ENCODE measurements around the gene ANKFN1.

ANKFN1 gene

DNA sequence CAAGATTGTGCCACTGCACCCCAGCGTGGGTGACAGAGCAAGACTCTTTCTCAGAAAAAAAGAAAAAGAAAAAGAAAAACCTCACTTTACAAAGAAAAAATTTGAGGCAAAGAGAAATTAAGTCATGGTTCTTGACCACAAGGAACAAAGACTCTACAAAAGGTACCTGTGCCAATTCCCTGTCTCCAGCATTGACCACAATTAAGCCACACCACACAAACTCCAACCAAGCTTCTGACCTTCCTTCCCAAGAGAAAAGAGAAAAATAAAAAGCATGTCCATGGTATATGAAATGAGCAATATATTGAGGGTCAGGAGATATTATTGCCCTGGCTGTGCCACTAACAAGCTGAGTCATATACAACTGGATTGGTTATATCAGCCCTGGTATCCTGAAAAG, 293.9 kb downstream of the ANKFN1 start:
- no peak for DNase-seq

DNA sequence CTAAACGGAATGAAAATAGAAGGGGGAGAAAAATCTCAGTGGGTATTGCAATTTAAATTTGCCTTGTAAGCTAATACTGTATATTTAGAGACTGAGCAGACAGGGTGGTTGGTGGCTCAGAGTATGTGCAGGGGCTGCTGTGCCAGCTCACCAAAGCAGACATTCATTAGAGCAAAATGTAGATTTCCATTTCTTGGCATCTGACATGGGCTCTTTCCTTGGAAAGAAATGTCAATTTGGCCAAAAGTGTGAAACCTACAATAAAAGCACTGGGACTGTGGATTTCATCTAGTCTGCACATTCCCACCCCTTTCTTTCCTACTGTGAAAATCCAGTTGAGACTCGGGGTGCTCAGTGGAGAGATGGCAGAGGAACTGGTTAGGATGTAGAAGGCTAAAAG, 295.1 kb downstream of the ANKFN1 start:
- no peak for DNase-seq

DNA sequence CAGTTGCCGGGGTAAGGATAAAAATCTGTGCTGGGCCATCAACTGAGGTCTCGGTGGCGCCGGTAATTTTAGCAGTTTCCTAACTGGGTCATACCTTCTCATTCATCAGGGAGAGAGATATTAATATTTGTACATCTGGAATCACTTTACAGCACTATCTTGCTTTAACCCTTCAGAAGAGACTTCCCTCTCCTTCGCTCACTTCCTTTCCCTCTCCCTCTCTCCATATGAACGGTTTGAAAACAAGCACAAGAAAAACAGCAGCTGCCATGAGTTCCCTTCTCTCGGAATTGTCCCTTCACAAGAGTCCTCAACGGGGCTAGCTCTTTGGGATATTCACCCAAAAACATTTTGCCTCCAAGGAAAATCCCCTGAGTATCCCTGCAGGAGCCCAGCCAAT, 295.9 kb downstream of the ANKFN1 start:
- no peak for DNase-seq

- DNase-seq: no peak
These were observed 298.4 kb downstream of the ANKFN1 start for GRCh38 chr17:56451629-56452028.

- no peak for DNase-seq
These were observed 299.2 kb downstream of the ANKFN1 start for GRCh38 chr17:56452461-56452860.

GRCh38 chr17:56457501-56457900, 304.2 kb downstream of the ANKFN1 start:
- DNase-seq: no peak

DNA sequence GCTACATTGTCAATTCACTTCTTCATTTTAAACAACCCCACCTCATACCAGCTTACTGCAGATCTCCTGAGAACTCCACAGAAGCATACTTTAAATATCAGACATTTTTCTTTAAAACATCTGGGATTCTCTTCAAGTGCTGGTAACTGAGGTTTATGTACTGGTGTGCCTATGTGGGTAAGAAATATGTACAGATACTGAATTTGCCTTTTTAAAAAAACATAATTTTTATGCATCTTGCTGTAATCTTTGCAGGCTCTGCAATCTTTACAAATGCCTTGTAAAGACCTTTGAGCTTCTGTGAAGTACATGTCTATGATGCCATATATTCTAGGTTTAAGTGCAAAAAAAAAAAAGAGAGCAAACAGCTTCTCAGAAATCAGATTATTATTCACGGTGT, 312.6 kb downstream of the ANKFN1 start:
- no peak for DNase-seq

- no peak for DNase-seq
These were observed 315.6 kb downstream of the ANKFN1 start for GRCh38 chr17:56468840-56469239.

DNA sequence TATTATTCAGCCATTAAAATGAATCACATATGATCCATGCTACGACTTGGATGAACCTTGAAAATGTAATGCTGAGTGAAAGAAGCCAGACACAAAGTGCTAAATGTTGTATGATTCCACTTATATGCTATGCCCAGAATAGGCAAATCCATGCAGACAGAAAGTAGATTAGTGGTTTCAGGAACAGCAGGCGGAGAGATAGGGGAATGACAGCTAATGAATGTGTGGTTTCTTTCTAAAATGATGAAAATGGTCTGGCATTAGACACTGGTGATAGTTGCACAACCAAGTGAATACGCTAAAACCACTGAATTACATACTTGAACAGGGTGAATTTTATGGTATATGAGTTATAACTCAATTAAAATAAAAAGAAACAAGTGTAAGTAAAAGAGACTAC, 318.4 kb downstream of the ANKFN1 start:
- no peak for DNase-seq

- no peak for DNase-seq
These were observed 321.8 kb downstream of the ANKFN1 start for GRCh38 chr17:56475116-56475515.

- DNase-seq: no peak
These were observed 325.7 kb downstream of the ANKFN1 start for GRCh38 chr17:56478836-56479447.

DNA sequence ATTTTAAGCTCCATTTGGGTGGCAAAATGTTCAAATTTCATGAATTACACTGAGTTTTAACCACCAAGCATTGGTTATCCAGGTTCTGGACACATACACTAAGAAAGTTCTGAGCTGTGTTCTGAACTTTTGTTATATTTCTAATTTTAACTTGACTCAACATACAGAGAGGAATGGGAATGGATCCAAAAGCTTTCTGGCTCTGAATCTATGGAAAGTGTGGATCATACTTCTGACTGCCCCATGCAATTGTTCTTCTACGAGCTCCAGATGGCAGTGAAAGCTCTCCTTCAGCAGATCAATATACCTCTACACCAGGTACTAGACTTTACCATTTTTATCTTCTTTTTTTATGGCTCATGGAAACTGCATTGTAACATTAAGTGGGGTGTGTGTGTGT, 327.2 kb downstream of the ANKFN1 start:
- no peak for DNase-seq

- DNase-seq: no peak
These were observed 328.4 kb downstream of the ANKFN1 start for GRCh38 chr17:56481659-56482058.

DNA sequence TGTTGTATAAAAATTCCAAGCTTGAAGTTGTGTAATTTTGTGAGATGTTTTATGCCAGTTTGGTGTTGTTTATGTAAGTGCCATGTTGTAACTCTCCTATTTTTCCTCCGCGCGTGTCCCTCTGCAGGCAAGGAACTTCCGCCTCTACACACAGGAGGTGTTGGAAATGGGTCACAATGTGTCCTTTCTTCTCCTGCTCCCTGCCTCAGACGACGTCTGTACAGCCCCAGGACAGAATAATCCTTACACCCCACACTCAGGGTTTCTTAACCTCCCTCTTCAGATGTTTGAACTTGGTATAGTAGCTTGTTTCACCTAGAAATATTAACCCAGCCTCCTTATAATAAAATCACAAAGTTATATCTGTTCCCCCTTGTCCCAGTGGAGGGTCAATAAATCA, 329.0 kb downstream of the ANKFN1 start:
- no peak for DNase-seq

- DNase-seq: no peak
These were observed 333.5 kb downstream of the ANKFN1 start for GRCh38 chr17:56486732-56487131.

- DNase-seq: no peak
These were observed 335.5 kb downstream of the ANKFN1 start for GRCh38 chr17:56488800-56489199.

DNA sequence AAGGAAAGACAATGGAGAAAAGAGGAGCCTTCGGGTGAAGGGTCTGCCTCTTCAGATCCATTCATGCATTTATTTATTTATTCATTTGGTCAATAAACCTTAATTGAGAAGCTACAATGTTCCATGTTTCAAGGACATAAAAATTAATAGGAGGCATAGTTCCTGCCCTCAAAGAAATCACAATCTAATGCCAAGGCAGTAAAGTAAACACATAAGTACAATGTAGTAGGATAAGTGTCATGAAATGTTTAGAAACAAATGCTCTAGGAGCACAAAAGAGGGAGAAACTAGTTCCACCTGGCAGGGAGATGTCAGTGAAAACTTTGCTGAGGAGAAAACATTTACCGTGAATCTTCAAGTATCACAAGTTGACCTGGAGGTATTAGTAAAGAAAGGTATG, 336.7 kb downstream of the ANKFN1 start:
- DNase-seq: no peak

DNA sequence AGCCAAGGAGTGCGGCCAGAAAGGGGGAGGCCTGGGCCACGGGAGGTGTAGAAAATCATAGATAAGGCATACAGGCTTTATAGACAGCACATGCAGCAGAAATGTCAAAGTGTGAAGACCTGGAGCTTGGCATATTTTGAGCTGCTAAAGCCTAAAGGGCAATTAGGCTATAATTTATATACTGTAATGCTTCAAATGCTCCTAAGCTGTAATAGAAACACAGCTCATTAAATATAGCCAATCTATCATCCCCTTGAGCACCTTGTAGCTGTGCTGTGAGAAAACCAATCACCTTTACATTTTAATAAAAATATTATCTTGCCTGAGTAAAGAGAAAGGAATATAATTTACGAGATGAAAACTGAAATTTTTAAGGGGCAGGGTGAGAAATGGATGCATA, 342.3 kb downstream of the ANKFN1 start:
- no peak for DNase-seq

DNA sequence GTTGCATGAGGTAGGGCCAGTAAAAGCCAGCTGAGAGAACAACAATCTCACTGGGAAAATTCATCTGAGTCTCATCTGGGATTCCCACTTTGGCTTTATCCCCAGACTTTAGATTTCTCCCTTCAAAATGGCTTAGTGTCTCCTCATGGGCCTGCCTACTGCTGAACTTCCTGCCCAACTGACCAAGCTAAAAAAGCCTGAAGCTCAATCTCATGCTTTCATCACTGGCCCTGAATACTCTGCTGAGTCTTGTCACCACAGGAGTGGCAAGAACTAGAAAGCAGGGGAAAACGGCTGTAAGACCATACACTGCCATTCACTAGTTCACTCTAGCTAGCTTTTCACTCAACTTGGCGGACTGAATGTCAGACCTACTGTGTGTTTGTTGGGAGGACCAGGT, 343.9 kb downstream of the ANKFN1 start:
- DNase-seq: no peak

DNA sequence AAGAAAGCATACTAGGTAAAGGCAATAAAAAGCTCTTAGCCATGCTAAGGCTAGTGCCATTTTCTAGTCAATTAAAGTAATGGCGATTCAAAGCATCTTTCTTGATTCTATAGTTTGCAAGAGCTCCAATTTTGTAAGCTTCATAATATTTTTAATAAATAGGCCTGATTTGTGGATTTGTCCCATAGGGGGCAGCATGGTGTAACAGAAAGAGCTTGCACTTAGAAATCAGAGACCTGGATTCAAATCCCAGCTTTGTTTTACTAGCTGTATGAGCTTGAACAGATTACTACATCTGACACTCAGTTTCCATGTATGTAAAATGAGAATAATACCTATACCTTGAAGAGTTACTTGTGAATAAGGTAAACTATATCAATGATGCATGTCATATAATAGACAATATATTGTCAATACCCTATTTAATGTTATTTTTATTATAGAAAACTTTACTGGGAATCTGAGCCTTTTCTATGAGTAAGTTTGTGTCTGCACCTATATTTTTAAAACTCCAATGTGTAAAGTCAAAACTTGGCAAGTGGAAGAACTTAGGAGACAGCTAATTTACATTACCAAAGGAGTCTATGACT, 346.6 kb downstream of the ANKFN1 start:
- DNase-seq: peak; percentile 27

DNA sequence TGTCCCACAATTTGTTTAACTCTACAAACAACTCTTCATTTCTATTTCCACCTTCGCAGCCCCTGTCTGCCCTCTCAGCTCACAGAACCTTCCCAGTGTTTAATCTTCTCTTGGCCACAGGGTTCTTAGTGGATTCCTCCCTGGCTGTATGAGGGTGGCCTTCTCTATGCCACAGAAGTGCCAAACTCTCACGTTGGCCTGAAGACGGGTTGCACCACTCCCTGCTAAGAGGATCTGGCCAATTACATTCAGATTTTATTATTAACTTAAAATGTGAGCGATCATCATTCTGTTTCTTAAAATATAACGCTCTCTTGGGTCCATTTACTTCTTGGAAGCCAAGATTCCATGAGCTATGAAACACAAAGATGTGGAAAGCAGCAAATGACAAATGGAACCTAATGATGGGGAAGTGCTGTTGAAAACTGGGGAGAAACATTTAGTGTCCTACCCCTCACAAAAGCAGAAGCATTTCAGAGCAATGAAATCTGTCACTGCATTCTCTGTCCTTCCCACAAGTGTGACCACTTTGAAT, 348.9 kb downstream of the ANKFN1 start:
- DNase-seq: no peak

GRCh38 chr17:56505154-56505756, 352.0 kb downstream of the ANKFN1 start:
- DNase-seq: no peak

DNA sequence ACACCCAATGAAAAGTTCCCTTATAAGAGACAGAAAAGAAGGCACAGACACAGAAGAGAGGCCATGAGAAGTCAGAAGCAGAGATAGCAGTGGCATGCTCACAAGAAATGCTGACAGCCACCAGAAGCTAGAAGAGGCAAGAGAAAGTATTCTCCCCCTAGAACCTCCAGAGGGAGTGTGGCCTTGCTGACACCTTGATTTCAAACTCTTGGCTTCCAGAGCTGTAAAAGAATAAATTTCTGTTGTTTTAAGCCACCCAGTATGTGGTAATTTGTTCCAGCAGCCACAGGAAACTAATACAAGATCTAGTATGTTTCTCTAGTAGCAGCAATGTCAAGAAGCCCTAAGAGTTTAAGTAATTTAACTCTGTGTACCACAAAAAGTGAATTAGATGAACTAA, 353.1 kb downstream of the ANKFN1 start:
- DNase-seq: no peak

- no peak for DNase-seq
These were observed 357.5 kb downstream of the ANKFN1 start for GRCh38 chr17:56510554-56511342.
